Renal cortex interstitium (tissue), 11 donors: ENCODE measurements around the gene CIAO1. TPM values are rescaled to one million over a fixed set of nuclear protein-coding genes. Genes with fewer than 3 reads are reported as not detected.
"Not testable (repeated sequence)": the region's sequence is repeated elsewhere in the genome, so short reads cannot be mapped to it uniquely, and the experiment has no call there.

Experiments used
- DNase-seq, 11 donors: peaks; one replicate each; pipeline ENCODE4 v3.0.0-alpha.2; 2013; ENCODE audit warnings: low read depth in 9 of 11, low spot score in 4 of 11; ENCODE audit errors: extremely low read depth in 1 of 11
- polyA plus RNA-seq, 3 donors: library from polyadenylated mRNA; unstranded; fragments of 120-200 nt; gene quantifications; one replicate each; pipeline ENCODE4 v1.2.1, GENCODE V29; 2013; ENCODE audit not compliant: insufficient read length in 3 of 3

The CIAO1 gene
- polyA plus RNA-seq, 3 donors = 68.1 to 78.8 (median 70.7) TPM

- DNase-seq = no peak
These were observed 3.7 kb upstream of the CIAO1 start for GRCh38 chr2:96262306-96262705.

- no peak for DNase-seq
These were observed 1.9 kb upstream of the CIAO1 start for GRCh38 chr2:96264086-96264485.

- DNase-seq = peak in 3 of 11 donors; percentile 29 to 41 (median 40)
These were observed 1.2 kb upstream of the CIAO1 start for GRCh38 chr2:96264656-96265348.

GRCh38 chr2:96265349-96265839 lies 631 bp upstream of the CIAO1 start:
- DNase-seq = peak in 1 of 11 donors; percentile 26

GRCh38 chr2:96267159-96267971 lies 1.3 kb downstream of the CIAO1 start:
- DNase-seq = no peak

- DNase-seq = no peak
These were observed 6.0 kb downstream of the CIAO1 start for GRCh38 chr2:96271995-96272394.

GRCh38 chr2:96273763-96274162 lies 7.7 kb downstream of the CIAO1 start:
- no peak for DNase-seq

GRCh38 chr2:96274355-96275056 lies 8.5 kb downstream of the CIAO1 start:
- DNase-seq = no peak

- DNase-seq = no peak
These were observed 10.9 kb downstream of the CIAO1 start for GRCh38 chr2:96276787-96277499.

- no peak for DNase-seq
These were observed 21.3 kb downstream of the CIAO1 start for GRCh38 chr2:96287273-96287856.

- DNase-seq = no peak
These were observed 25.7 kb downstream of the CIAO1 start for GRCh38 chr2:96291751-96292150.

GRCh38 chr2:96294271-96294670 lies 28.2 kb downstream of the CIAO1 start:
- not testable (repeated sequence) for DNase-seq

- DNase-seq = no peak
These were observed 30.9 kb downstream of the CIAO1 start for GRCh38 chr2:96296925-96297324.

- DNase-seq = no peak
These were observed 35.8 kb downstream of the CIAO1 start for GRCh38 chr2:96301865-96302264.

- DNase-seq = no peak
These were observed 38.6 kb downstream of the CIAO1 start for GRCh38 chr2:96304606-96305005.

- peak in 10 of 11 donors; percentile 55 to 85 (median 77) for DNase-seq
These were observed 39.3 kb downstream of the CIAO1 start, which contains the start of gene SNRNP200 for GRCh38 chr2:96305091-96305978. Gene SNRNP200 (minus strand): TSS chr2:96305546. CDS start chr2:96305437, 109 bp downstream.

GRCh38 chr2:96305979-96306308 lies 39.9 kb downstream of the CIAO1 start:
- no peak for DNase-seq

GRCh38 chr2:96306370-96306769 lies 40.3 kb downstream of the CIAO1 start:
- no peak for DNase-seq
